ENCODE results near the gene PLEKHA3. TPM values are rescaled to one million over a fixed set of nuclear protein-coding genes. Genes with fewer than 3 reads are reported as not detected.

PLEKHA3 gene
- total and polyA plus RNA-seq, 9 of the 15 experiments (the other 6 are each of a cell fraction or from before 2014, with no cell fraction given) = 2.3 to 23.4 (median 10.5) TPM

GRCh38 chr2:178514664-178515063 lies 34.4 kb downstream of the PLEKHA3 start:
- 67% methylated on average over 2 of the region's 2 CpGs for WGBS (ENCODE audit: insufficient coverage, low coverage, missing lambda C conversion rate)
- CTCF ChIA-PET (ENCODE audit: low intra/inter-chr PET ratio) = no interaction called here
- no peak for FAIRE-seq

More at GRCh38 chr2:178514664-178515063, 34.4 kb downstream of the PLEKHA3 start:
- Histone ChIP-seq H3K9me3 (replicated peaks; ENCODE audit: control insufficient read depth, insufficient read depth, low read depth, low read length) (no peaks in the 10 kb centered on the region), H3K4me2 (ENCODE audit: insufficient read depth, low read length) (no peak overlapping the region), H3K36me3 (ENCODE audit: control insufficient read depth, insufficient read depth, low read length) (no peaks in the 10 kb centered on the region; the same call in 2 of the 3 replicates), H3K4me1 (replicated peaks in 1 of 2; ENCODE audit: control insufficient read depth in 2 of 2, insufficient read depth in 2 of 2, low read length in 2 of 2) (no peaks in the 10 kb centered on the region), H3K27me3 (ENCODE audit: control insufficient read depth in 2 of 2, insufficient read depth in 2 of 2, low read length in 2 of 2) (no peaks in the 10 kb centered on the region), H3K4me3 (no peak overlapping the region), H3K9ac (ENCODE audit: insufficient read depth in 1 of 2, low read depth in 2 of 2, low read length in 2 of 2) (no peak overlapping the region), H3K79me2 (ENCODE audit: control insufficient read depth, insufficient read depth, low read length) (no peaks in the 10 kb centered on the region), H3K9me1 (ENCODE audit: control insufficient read depth, insufficient read depth, low read length) (no peaks in the 10 kb centered on the region), H4K20me1 (replicated peaks; ENCODE audit: control insufficient read depth, insufficient read depth, low read length) (no peaks in the 10 kb centered on the region), H2AFZ (ENCODE audit: low read depth, low read length) (no peak overlapping the region), H3K27ac (ENCODE audit: extremely low read depth, low read depth, low read length) (no peak overlapping the region)
- TF ChIP-seq RFX7 (CRISPR knock-in tag; IDR thresholded peaks at IDR 0.05) (no peak), EZH2 (IDR thresholded peaks at IDR 0.05; ENCODE audit: borderline replicate concordance, low read depth, low read length) (no peak), FOSL1 (tag; conservative IDR thresholded peaks at IDR 0.05) (peak; percentile 36), CEBPG (CRISPR knock-in tag; IDR thresholded peaks at IDR 0.05) (no peak), CEBPG (tag; conservative IDR thresholded peaks at IDR 0.05 in 1 of 2, IDR thresholded peaks at IDR 0.05 in 1 of 2) (no peak), ZNF133 (CRISPR knock-in tag; IDR thresholded peaks at IDR 0.05) (no peak), RBM15 (IDR thresholded peaks at IDR 0.05; ENCODE audit: insufficient read depth, low read length) (no peak), ARID1B (IDR thresholded peaks at IDR 0.05) (no peak), MBD1 (CRISPR knock-in tag; IDR thresholded peaks at IDR 0.05) (no peak), SMARCE1 (IDR thresholded peaks at IDR 0.05) (no peak), CGGBP1 (CRISPR knock-in tag; IDR thresholded peaks at IDR 0.05) (no peak), ZBTB9 (CRISPR knock-in tag; IDR thresholded peaks at IDR 0.05) (no peak), PTRF (tag; IDR thresholded peaks at IDR 0.05) (no peak), HMBOX1 (IDR thresholded peaks at IDR 0.05) (0 out of 2 replicates have a peak, but pooled peaks have one; percentile 31)
- ATAC-seq (no peak), DNase-seq (ENCODE audit: extremely low read depth in 1 of 4, low spot score in 3 of 4) (no peak)
- BruUV-seq (replicated peaks) = no TSS peak
- in situ Hi-C loops (cut with MboI) (no loop called here), intact Hi-C loops (cut with micrococcal nuclease) (no loop called here)
- POLR2A ChIA-PET = interaction anchor here (0.6 to 1.7 kb wide), 2 partner anchors 9 to 66 kb away, joined by 3 to 5 read pairs; no protein-coding TSS in a partner anchor
